Lung (tissue), 12 donors: ENCODE data around the gene C12orf43. TPM values are rescaled to one million over a fixed set of nuclear protein-coding genes. Genes with fewer than 3 reads are reported as not detected.

Source experiments
- ATAC-seq: fragments of 200-7000 bp; cut with Tn5 transposase; one replicate; pipeline ENCODE4 v1.9.1; 2020; ENCODE audit warnings: moderate number of reproducible peaks; ENCODE audit not compliant: insufficient read depth, low FRiP score
- DNase-seq, 3 donors: peaks; one replicate each; pipeline ENCODE4 v3.0.0-alpha.2; 2013 to 2017
- H3K27ac ChIP-seq, 2 donors: one replicate each; pipeline ENCODE4 v1.5.1; 2013; ENCODE audit warnings: mild to moderate bottlenecking in 2 of 2, moderate library complexity in 2 of 2, control low read depth in 1 of 2, inconsistent platforms in 1 of 2, low read depth in 1 of 2, low read length in 1 of 2
- H3K27me3 ChIP-seq, 3 donors: one replicate each; pipeline ENCODE4 v1.5.1; 2013; ENCODE audit warnings: low read length in 2 of 3; ENCODE audit not compliant: control insufficient read depth in 3 of 3, insufficient read depth in 3 of 3
- H3K36me3 ChIP-seq, 4 donors: one replicate each; pipeline ENCODE4 v1.5.1; 2013; ENCODE audit warnings: low read length in 4 of 4, mild to moderate bottlenecking in 1 of 4, moderate library complexity in 1 of 4; ENCODE audit not compliant: control insufficient read depth in 4 of 4, insufficient read depth in 4 of 4
- H3K4me1 ChIP-seq, 5 donors: one replicate each; pipeline ENCODE4 v1.5.1; 2013; ENCODE audit warnings: low read length in 5 of 5, mild to moderate bottlenecking in 2 of 5, moderate library complexity in 1 of 5; ENCODE audit not compliant: control insufficient read depth in 5 of 5, insufficient read depth in 5 of 5
- H3K4me3 ChIP-seq: one replicate; pipeline ENCODE4 v1.5.1; 2013; ENCODE audit warnings: mild to moderate bottlenecking, control low read depth, moderate library complexity
- H3K9ac ChIP-seq, 2 donors: one replicate each; pipeline ENCODE4 v1.5.1; 2013; ENCODE audit warnings: low read length in 2 of 2, control low read depth in 1 of 2; ENCODE audit not compliant: insufficient read depth in 1 of 2
- H3K9me3 ChIP-seq, 4 donors: one replicate each; pipeline ENCODE4 v1.5.1; 2013; ENCODE audit warnings: low read length in 3 of 4, mild to moderate bottlenecking in 1 of 4, moderate library complexity in 1 of 4; ENCODE audit not compliant: control insufficient read depth in 4 of 4, insufficient read depth in 3 of 4
- WGBS, 2 donors: extraction: QIAGEN DNeasy Blood & Tissue Kit; methylation state at CpG; one replicate each; pipeline ENCODE4 v1.1.7; 2013; 5-methylcytosine and 5-hydroxymethylcytosine counted together
- polyA plus RNA-seq, 2 donors: library from polyadenylated mRNA; stranded (reverse); fragments of 200-250 nt; gene quantifications; one replicate each; pipeline ENCODE4 v1.2.1, GENCODE V29; 2013
- total RNA-seq, 2 donors: library from RNA; depleted of rRNA in 1 of 2; stranded (reverse); fragments of >200 nt in 1 of 2; gene quantifications; one replicate each; pipeline ENCODE4 v1.2.1, GENCODE V29; 2014 to 2021
- TF ChIP-seq, protein P1 (sequence below): IDR thresholded peaks from 2 replicates; pipeline ENCODE4 v1.5.1; 2012; ENCODE audit warnings: mild to moderate bottlenecking; ENCODE audit errors: control extremely low read depth, extremely low read depth
- donor health status: control.
- donor health status: control.
- donor health status: Bipolar disorder and iron deficiency.
- donor health status: healthy.
- donor health status: DM: yes; HTN: yes; CAD: no.

C12orf43 gene
- total and polyA plus RNA-seq, 4 donors: 9.9 to 17.6 (median 12.5) TPM

DNA sequence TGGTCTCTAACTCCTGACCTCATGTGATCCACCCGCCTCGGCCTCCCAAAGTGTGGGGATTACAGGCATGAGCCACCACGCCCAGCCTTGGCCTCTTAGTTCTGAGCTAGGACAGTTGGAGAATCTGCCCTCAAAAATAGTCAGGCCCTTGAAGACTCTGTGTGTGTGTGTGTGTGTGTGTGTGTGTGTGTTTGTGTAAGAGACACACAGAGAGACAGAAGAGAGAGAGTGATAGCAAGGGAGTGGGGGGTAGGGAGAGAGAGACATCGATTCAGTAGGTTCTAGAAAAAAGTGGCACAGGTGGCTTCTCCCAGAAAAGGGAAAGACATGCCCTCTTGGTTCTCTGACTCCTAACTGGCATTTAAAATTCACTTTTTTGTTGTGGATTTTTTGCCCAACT lies 32.5 kb downstream of the C12orf43 start:
- WGBS, 2 donors: 78 to 89% methylated on average over 4 of the region's 4 CpGs
- Histone ChIP-seq H3K9me3 (no peaks in the 10 kb centered on the region), H3K4me1 (peaks cover 0 to 7% (median 0%) of the 10 kb centered on the region in 5 donors), H3K9ac (no peak overlapping the region), H3K27me3 (no peaks in the 10 kb centered on the region), H3K4me3 (no peak overlapping the region), H3K27ac (no peak overlapping the region), H3K36me3 (no peaks in the 10 kb centered on the region)
- ATAC-seq (no peak), DNase-seq (no peak)
- TF ChIP-seq, protein P1, sequence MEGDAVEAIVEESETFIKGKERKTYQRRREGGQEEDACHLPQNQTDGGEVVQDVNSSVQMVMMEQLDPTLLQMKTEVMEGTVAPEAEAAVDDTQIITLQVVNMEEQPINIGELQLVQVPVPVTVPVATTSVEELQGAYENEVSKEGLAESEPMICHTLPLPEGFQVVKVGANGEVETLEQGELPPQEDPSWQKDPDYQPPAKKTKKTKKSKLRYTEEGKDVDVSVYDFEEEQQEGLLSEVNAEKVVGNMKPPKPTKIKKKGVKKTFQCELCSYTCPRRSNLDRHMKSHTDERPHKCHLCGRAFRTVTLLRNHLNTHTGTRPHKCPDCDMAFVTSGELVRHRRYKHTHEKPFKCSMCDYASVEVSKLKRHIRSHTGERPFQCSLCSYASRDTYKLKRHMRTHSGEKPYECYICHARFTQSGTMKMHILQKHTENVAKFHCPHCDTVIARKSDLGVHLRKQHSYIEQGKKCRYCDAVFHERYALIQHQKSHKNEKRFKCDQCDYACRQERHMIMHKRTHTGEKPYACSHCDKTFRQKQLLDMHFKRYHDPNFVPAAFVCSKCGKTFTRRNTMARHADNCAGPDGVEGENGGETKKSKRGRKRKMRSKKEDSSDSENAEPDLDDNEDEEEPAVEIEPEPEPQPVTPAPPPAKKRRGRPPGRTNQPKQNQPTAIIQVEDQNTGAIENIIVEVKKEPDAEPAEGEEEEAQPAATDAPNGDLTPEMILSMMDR: no peak

DNA sequence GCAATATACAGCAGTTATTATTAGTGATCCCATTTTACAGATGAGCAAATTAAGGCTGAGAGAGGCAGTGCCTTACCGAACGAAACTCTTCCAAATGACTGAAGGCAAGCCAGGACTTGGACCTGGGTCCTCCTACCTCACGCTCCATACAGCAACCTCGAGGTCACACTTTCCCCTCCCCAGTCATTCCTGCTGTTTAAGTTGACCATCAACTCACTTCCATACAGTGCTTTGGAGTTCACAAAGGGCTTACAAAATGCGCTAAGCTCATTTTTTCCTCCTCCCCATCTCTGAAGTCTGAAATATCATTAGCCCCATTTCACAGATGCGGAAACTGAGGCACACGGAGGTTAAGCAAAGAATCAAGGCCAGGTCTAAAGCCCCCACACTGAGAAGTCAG lies 33.6 kb downstream of the C12orf43 start:
- TF ChIP-seq, protein P1: no peak
- ATAC-seq (no peak), DNase-seq (no peak)
- WGBS, 2 donors: 81 to 85% methylated on average over 7 of the region's 7 CpGs
- Histone ChIP-seq H3K4me3 (no peak overlapping the region), H3K27me3 (no peaks in the 10 kb centered on the region), H3K36me3 (no peaks in the 10 kb centered on the region), H3K9me3 (no peaks in the 10 kb centered on the region), H3K27ac (no peak overlapping the region), H3K9ac (no peak overlapping the region), H3K4me1 (peaks cover 0 to 7% (median 0%) of the 10 kb centered on the region in 5 donors)

GRCh38 chr12:120981407-120981941 lies 34.8 kb downstream of the C12orf43 start:
- H3K9ac ChIP-seq: no peak overlapping the region
- H3K4me1 ChIP-seq: peaks cover 0 to 7% (median 0%) of the 10 kb centered on the region in 5 donors
- DNase-seq (no peak), ATAC-seq (no peak)
- H3K27ac ChIP-seq: no peak overlapping the region
- no peaks in the 10 kb centered on the region for H3K27me3 ChIP-seq
- 64 to 82% methylated on average over 6 of the region's 6 CpGs for WGBS, 2 donors
- H3K9me3 ChIP-seq: no peaks in the 10 kb centered on the region
- no peaks in the 10 kb centered on the region for H3K36me3 ChIP-seq
- H3K4me3 ChIP-seq: no peak overlapping the region
- TF ChIP-seq, protein P1: no peak
